ENCODE data around the gene SLC5A9. TPM values are rescaled to one million over a fixed set of nuclear protein-coding genes. Genes with fewer than 3 reads are reported as not detected.
A peak's percentile ranks its signal among the peaks of the same experiment; 100 is the strongest.

The SLC5A9 gene
- total RNA-seq, 1 experiment from 2014 or later = not detected

- Histone ChIP-seq H2BK15ac (ENCODE audit: low read depth, low read length) (no peak overlapping the region), H3K4me2 (ENCODE audit: insufficient read depth, insufficient read length, low read length) (no peak overlapping the region), H4K20me1 (ENCODE audit: control insufficient read depth, insufficient read depth, insufficient read length) (no peaks in the 10 kb centered on the region), H3K9me3 (ENCODE audit: control insufficient read depth, low read depth, low read length) (no peaks in the 10 kb centered on the region), H3K27me3 (ENCODE audit: insufficient read depth, low read length) (no peaks in the 10 kb centered on the region), H4K91ac (ENCODE audit: insufficient read length, low read depth, low read length) (no peak overlapping the region), H2BK120ac (ENCODE audit: low read depth, low read length, poor library complexity, severe bottlenecking) (no peak overlapping the region), H3K9ac (ENCODE audit: extremely low read depth, insufficient read length, low read length) (no peak overlapping the region), H2AK5ac (ENCODE audit: insufficient read length, low read length) (no peak overlapping the region), H2BK5ac (ENCODE audit: insufficient read length, low read length) (no peak overlapping the region), H3K79me2 (ENCODE audit: insufficient read depth, low read length) (no peaks in the 10 kb centered on the region), H3K79me1 (ENCODE audit: insufficient read depth, low read depth, low read length, poor library complexity, severe bottlenecking) (no peaks in the 10 kb centered on the region), H2AFZ (ENCODE audit: low read length) (no peak overlapping the region), H3K27ac (ENCODE audit: insufficient read length, low read depth, low read length) (no peak overlapping the region), H3K4me1 (ENCODE audit: insufficient read depth, low read length) (peaks cover 6% of the 10 kb centered on the region; the same call in 1 of the 2 replicates), H3K23ac (ENCODE audit: insufficient read length, low read depth, low read length) (no peak overlapping the region), H2BK20ac (ENCODE audit: low read depth, low read length, poor library complexity, severe bottlenecking) (no peak overlapping the region), H3K56ac (ENCODE audit: insufficient read length, low read depth, low read length) (no peak overlapping the region), H3T11ph (ENCODE audit: low read length) (no peak overlapping the region), H4K5ac (ENCODE audit: insufficient read length, low read depth, low read length) (no peak overlapping the region), H3K14ac (ENCODE audit: insufficient read depth, low read length) (no peak overlapping the region), H3K18ac (ENCODE audit: insufficient read length, low read depth, low read length) (peak overlapping the region; percentile 30), H3K4ac (ENCODE audit: low read depth, low read length) (no peak overlapping the region), H2BK12ac (ENCODE audit: insufficient read length, low read depth, low read length) (no peak overlapping the region), H3K23me2 (ENCODE audit: insufficient read length, low read depth, low read length, poor library complexity, severe bottlenecking) (no peaks in the 10 kb centered on the region), H4K8ac (replicated peaks; ENCODE audit: insufficient read length, low read depth, low read length) (no peak overlapping the region)
- Mint-ChIP-seq H3K4me1 (peaks cover 44 to 60% of the 10 kb centered on the region in 2 experiments), H3K9me3 (peaks cover 10 to 12% of the 10 kb centered on the region in 2 experiments), H3K36me3 (ENCODE audit: insufficient read depth in 1 of 3, low read depth in 3 of 3) (peaks cover 0 to 13% (median 10%) of the 10 kb centered on the region in 3 experiments; a peak in 5 of 7 replicates), H3K27ac (no peak overlapping the region; a peak in 1 of 7 replicates), H3K4me3 (no peak overlapping the region), H3K27me3 (ENCODE audit: low read depth) (peaks cover 1% of the 10 kb centered on the region; the same call in 1 of the 2 replicates)
- no peak for TF ChIP-seq CTCF (conservative IDR thresholded peaks at IDR 0.05)
- no peak for DNase-seq
- WGBS (ENCODE audit: extremely low coverage, insufficient read length, low lambda C conversion rate) = no CpG with 5 or more reads among the region's 1 CpG
These were observed 7.3 kb upstream of the SLC5A9 start for GRCh38 chr1:48215222-48215621.

Data from H9 (cell line).